Epithelial cell of esophagus (primary cell): Measurements from ENCODE around the gene FLAD1.

Experiments
- DNase-seq: peaks from one replicate; pipeline ENCODE4 v3.0.0; 2010; ENCODE audit warnings: low read depth
- H3K4me3 ChIP-seq: 2 replicates; pipeline ENCODE4 v1.5.1; 2011; ENCODE audit warnings: mild to moderate bottlenecking, low read length, control low read depth
- CTCF ChIP-seq: IDR thresholded peaks from 2 replicates; pipeline ENCODE4 v1.5.1; 2011; ENCODE audit warnings: low read depth, mild to moderate bottlenecking, low read length, control low read depth, inconsistent platforms; ENCODE audit not compliant: insufficient read depth; ENCODE audit errors: missing control alignments

The FLAD1 gene

GRCh38 chr1:155000411-155000725, 17.2 kb downstream of the FLAD1 start:
- TF ChIP-seq CTCF = no peak
- peak overlapping the region; percentile 89 for H3K4me3 ChIP-seq
- no peak for DNase-seq

GRCh38 chr1:155000726-155001424, 17.7 kb downstream of the FLAD1 start:
- no peak for TF ChIP-seq CTCF
- peak; percentile 94 for DNase-seq

GRCh38 chr1:155001425-155001674, 18.2 kb downstream of the FLAD1 start:
- no peak for DNase-seq
- peak overlapping the region; percentile 89 for H3K4me3 ChIP-seq
- no peak for TF ChIP-seq CTCF

More at GRCh38 chr1:155000726-155001424, 17.7 kb downstream of the FLAD1 start:
- H3K4me3 ChIP-seq = peak overlapping the region; percentile 89

- TF ChIP-seq CTCF = peak; percentile 33
Measured at GRCh38 chr1:155001675-155002463, 18.7 kb downstream of the FLAD1 start.

GRCh38 chr1:155002464-155003226, 19.5 kb downstream of the FLAD1 start, which contains the start of gene ZBTB7B:
Gene ZBTB7B (plus strand): TSS chr1:155002802. CDS start chr1:155014661, 11,859 bp downstream.
- DNase-seq = peak; percentile 35
- TF ChIP-seq CTCF = no peak

More at GRCh38 chr1:155001675-155002463, 18.7 kb downstream of the FLAD1 start:
- H3K4me3 ChIP-seq = peak overlapping the region; percentile 89
- peak; percentile 100 for DNase-seq

GRCh38 chr1:155003227-155003765, 20.2 kb downstream of the FLAD1 start:
- DNase-seq = peak; percentile 48
- peak overlapping the region; percentile 89 for H3K4me3 ChIP-seq
- no peak for TF ChIP-seq CTCF

More at GRCh38 chr1:155002464-155003226, 19.5 kb downstream of the FLAD1 start, which contains the start of gene ZBTB7B:
- H3K4me3 ChIP-seq = peak within 1 kb of the TSS; percentile 89
